OCI-LY7 (cell line): ENCODE results near the gene RRP1B.

Experiments used
- EZH2phosphoT487 ChIP-seq: fragments of 200-600 bp; sonication (generic); IDR thresholded peaks from 2 replicates; pipeline ENCODE4 v1.6.1; 2018; ENCODE audit warnings: low read depth, borderline replicate concordance, mild to moderate bottlenecking, mixed run types, antibody characterized with exemption, low read length, moderate library complexity, mixed read lengths
- TF ChIP-seq, protein P1 (sequence below): fragments of 200-600 bp; sonication (generic); conservative IDR thresholded peaks from 2 replicates; pipeline ENCODE4 v1.5.1; 2014; ENCODE audit warnings: mild to moderate bottlenecking, antibody characterized with exemption, low read length, moderate library complexity, mixed read lengths

DNA sequence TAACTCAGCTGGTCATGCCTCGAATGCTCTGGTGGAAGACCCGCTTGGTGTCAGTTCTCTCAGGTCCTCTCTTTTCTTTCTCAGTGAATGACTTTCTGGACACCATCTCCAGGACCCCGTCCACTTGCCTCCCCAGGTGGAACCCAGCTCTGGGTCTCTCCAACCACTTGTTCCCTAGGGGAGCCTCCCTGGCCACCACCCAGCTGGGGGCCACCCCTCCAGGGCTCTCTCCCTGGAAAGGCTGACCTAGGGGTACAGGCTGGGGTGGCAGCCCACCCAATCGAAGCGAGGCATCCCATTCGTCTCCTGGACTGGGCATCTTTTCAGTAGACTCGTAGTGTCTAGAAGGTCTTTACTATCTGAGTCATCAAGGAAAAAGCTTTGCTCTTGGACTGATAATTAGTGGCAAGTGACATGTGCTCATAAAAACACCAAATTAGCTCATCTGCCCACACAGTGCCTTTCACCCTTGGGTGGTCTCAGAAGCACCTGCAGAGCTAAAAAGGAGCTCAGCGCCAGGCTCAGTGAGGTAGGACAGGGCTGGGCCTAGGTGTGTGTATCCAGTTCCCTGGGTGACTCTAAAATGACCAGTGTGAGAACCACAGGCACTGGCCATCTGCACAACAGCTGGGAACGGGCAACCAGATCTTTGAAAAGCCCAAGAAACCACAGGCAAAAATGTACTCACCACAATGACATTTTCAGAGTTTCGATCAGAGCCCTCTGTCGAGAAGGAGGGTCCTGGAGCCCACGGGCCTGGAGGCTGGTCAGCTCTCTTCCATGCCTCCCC, 57.2 kb downstream of the RRP1B start:
- TF ChIP-seq, protein P1, sequence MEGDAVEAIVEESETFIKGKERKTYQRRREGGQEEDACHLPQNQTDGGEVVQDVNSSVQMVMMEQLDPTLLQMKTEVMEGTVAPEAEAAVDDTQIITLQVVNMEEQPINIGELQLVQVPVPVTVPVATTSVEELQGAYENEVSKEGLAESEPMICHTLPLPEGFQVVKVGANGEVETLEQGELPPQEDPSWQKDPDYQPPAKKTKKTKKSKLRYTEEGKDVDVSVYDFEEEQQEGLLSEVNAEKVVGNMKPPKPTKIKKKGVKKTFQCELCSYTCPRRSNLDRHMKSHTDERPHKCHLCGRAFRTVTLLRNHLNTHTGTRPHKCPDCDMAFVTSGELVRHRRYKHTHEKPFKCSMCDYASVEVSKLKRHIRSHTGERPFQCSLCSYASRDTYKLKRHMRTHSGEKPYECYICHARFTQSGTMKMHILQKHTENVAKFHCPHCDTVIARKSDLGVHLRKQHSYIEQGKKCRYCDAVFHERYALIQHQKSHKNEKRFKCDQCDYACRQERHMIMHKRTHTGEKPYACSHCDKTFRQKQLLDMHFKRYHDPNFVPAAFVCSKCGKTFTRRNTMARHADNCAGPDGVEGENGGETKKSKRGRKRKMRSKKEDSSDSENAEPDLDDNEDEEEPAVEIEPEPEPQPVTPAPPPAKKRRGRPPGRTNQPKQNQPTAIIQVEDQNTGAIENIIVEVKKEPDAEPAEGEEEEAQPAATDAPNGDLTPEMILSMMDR, result no peak
- no peak for TF ChIP-seq EZH2phosphoT487
